Endometrium (tissue), 2 donors: ENCODE data around the gene SYCE3.
"Not testable (repeated sequence)": the region's sequence is repeated elsewhere in the genome, so short reads cannot be mapped to it uniquely, and the experiment has no call there.

Experiments
- FAIRE-seq: peaks from 2 replicates; lab custom pipeline; 2012; peaks lifted over from hg19 to GRCh38; lab: Jason Lieb, UNC
- donor health status: control.
- donor health status: control.

SYCE3 gene, protein sequence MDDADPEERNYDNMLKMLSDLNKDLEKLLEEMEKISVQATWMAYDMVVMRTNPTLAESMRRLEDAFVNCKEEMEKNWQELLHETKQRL

DNA sequence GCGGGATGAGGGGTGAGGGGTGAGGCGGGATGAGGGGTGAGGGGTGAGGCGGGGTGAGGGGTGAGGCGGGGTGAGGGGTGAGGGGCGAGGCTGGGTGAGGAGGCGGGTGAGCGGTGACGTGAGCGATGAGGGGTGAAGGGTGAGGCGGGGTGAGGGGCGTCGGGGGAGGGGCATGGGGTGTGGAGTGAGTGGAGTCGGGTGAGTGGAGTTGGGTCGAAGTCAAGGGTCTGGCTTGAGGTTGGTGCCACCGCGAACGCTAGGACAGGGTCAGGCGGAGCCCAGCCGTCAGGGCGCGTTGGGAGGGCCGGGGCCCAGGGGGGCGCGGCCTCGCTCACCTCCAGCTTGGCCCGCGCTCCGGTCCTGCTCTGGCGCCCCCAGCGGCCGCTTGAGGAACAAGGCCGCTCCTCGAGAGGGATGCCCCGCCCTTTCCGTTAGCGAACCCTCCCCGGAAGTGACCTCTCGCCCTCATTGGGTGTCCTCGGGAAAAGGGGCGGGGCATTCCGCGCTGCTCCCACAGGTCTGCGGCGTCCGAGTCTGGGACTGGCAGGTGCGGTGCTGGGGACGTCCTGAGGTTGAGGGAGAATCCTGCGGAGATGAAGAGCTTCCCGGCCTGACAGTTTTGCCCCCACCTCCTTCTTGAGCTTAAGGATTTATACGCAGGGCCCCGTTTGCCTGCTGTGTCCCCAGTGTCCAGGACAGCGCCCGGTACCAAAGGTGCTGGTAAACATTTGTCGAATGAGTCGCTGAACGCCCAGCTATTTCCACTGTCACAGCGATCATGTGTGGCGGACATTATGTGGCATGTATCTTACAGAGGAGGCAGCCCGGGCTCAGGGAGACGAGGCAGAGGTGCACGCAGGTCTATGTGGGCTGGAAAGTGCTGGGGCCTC is at the start of gene SYCE3:
SYCE3 (minus strand) TSS at position 397 of the 890 bp plus-strand sequence. CDS start 6,514 bp downstream, outside the sequence.
- FAIRE-seq, result no peak

DNA sequence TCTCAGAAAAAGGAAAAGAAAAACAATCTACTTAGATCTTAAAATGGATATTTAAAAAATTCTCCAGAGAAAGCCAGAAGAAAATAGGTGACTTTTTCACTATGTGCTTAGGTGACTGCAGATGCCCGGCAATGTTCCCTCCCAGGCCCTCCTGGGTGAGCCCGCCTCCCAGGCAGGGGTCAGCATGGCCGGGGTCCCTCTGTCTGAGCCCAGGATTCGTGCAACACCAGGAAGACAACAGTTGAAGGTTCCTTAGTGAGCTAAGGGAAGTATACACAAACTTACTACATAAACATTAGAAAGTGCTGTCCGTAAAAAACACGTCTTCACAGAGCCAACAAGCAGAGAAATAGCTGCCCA is 49.4 kb upstream of the SYCE3 start:
- FAIRE-seq, result no peak

- no peak for FAIRE-seq
These were observed 48.8 kb upstream of the SYCE3 start for GRCh38 chr22:50611341-50612060.

DNA sequence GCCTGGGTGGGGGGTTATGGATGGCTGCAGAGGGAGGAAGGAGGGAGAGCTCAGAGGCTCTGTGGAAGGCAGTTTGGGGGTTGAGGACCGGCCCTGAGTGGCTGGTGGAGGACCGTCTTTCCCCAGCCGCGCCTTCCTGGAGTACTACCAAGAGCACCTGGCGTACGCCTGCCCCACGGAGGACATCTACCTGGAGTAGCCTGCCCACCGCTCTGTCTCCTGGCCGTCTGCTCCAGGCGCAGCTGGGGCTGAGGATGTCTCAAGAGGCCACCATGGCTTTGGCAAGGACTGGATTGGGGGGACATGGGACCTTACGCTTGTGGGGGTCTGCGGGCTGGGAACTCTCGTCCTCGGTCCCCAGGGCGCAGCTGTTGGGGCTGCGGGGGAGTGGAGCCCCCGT is 47.9 kb upstream of the SYCE3 start:
- FAIRE-seq, result no peak

GRCh38 chr22:50610041-50610451 is 47.3 kb upstream of the SYCE3 start:
- no peak for FAIRE-seq

DNA sequence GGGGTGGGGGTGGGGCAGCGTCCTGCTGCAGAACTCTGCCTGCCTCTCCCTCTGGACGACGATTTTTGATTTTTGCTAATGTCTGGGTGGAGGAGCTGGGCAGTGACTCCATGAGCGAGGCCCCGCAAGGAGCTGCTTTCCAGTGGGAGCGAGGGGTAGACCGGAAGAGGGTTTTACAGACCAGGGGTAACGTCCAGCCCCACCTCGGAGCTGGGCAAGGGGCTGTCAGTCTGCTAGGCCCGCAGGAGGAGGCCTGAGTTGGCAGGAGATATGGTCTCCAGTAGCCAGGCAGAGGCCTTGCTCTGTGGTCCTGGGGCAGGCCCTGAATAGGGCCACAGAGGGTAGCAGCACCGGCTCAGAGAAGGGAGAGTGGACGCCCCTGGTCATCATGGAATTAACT is 46.9 kb upstream of the SYCE3 start:
- FAIRE-seq, result no peak

- FAIRE-seq, result no peak
These were observed 46.3 kb upstream of the SYCE3 start for GRCh38 chr22:50608996-50609395.

GRCh38 chr22:50608058-50608840 is 45.5 kb upstream of the SYCE3 start:
- not testable (repeated sequence) for FAIRE-seq

DNA sequence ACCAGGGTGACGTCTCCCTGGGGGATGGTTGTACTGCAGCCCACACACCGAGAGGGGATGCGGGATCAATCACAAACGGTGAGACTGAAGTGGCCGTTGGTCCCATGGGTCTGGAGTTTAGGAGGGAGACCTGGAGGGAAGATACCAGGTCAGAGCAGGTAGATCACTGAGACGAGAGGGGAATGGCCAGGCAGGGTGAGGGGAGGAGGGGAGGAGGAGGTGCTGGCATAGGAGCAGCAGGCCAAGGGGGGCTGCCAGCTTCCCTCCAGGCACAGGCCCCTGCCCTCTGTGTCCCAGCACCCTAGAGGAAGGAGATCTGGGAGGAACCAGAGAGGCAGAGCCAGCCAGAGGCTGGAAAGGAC is 44.9 kb upstream of the SYCE3 start:
- no peak for FAIRE-seq

DNA sequence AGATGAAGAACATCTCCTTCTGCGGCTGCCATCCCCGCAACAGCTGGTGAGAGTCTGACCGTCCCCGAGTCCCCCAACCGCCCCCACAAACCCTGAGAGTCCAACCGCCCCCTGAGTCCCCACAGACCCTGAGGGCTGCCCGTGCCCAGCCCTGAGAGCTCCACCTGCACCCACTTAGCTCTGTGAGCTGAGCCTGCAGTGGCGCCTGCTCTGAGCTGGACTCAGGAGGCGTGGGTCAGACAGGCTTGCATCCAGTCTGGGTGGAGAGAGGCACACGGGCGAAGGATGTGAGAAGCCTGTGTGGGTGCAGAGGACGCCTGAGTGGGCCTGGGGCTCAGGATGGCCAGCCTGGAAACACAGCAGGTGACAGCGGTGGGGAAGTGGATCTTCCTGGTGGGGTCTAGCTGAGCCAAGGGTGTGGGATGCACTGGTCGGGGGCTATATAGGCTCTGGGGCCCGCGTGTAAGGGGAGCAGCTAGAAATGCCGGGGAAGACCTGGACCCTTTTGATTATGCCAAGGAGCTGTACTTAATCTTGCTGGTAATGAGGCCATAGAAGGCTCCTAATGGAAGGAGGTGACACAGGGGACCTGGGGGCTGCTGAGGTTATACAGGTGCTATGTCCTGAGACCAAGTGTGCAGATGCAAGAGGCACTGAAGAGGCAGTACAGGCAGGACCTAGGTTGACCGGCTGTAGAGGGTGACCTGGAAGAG is 44.4 kb upstream of the SYCE3 start:
- no peak for FAIRE-seq

GRCh38 chr22:50606165-50606945 is 43.6 kb upstream of the SYCE3 start:
- no peak for FAIRE-seq

DNA sequence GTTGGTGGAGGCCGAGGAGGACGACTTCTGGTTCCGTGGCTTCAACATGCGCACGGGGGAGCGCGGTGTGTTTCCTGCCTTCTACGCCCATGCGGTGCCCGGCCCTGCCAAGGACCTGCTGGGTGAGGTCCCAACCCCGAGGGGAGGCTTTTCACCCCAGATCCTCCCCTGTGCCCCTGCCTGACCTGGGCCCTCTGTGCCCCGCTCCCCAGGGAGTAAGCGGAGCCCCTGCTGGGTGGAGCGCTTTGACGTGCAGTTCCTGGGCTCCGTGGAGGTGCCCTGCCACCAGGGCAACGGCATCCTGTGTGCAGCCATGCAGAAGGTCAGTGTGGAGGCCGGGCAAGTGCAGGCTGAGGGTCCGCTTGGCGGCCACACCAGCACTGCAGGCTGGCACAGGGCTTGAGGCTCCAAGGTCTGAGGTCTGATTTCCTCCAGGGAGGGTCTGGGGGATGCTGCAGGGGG is 42.9 kb upstream of the SYCE3 start:
- no peak for FAIRE-seq

DNA sequence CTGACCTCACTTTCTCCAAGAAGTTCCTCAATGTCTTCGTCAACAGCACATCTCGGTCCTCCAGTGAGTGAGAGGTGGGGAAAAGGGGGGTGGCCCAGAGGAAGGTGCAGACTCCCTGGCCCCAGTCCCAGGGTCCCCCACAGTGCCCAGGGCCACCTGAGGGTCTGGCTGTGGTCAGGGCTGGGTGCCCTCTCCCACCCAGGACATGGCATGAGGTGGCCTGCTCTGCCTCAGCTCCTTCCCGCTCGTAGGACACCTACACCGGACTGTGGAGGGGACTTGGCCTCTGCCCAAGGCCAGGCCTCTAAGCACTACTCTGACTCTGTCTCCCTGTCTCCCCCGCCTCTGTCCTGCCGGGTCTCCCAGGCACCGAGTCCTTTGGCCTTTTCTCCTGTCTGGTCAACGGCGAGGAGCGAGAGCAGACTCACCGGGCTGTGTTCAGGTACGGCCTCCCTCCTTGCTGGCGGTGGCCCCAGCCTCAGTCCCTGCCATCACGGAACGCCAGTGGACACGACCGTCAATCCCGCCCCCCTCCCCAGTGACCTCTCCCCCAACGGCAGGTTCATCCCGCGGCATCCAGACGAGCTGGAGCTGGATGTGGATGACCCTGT is 42.4 kb upstream of the SYCE3 start:
- FAIRE-seq, result no peak

DNA sequence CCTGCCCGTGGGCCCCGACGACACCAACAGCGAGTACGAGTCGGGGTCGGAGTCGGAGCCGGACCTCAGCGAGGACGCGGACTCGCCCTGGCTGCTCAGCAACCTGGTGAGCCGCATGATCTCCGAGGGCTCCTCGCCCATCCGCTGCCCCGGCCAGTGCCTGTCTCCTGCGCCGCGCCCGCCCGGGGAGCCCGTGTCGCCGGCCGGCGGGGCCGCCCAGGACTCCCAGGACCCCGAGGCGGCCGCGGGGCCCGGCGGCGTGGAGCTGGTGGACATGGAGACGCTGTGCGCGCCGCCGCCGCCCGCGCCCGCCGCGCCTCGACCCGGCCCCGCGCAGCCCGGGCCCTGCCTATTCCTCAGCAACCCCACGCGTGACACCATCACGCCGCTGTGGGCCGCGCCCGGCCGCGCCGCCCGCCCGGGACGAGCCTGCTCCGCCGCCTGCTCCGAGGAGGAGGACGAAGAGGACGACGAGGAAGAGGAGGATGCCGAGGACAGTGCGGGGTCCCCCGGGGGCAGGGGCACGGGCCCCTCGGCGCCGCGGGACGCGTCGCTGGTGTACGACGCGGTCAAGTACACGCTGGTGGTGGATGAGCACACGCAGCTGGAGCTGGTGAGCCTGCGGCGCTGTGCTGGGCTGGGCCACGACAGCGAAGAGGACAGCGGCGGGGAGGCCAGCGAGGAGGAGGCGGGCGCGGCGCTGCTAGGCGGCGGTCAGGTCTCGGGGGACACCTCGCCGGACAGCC is 41.7 kb upstream of the SYCE3 start:
- FAIRE-seq, result no peak

DNA sequence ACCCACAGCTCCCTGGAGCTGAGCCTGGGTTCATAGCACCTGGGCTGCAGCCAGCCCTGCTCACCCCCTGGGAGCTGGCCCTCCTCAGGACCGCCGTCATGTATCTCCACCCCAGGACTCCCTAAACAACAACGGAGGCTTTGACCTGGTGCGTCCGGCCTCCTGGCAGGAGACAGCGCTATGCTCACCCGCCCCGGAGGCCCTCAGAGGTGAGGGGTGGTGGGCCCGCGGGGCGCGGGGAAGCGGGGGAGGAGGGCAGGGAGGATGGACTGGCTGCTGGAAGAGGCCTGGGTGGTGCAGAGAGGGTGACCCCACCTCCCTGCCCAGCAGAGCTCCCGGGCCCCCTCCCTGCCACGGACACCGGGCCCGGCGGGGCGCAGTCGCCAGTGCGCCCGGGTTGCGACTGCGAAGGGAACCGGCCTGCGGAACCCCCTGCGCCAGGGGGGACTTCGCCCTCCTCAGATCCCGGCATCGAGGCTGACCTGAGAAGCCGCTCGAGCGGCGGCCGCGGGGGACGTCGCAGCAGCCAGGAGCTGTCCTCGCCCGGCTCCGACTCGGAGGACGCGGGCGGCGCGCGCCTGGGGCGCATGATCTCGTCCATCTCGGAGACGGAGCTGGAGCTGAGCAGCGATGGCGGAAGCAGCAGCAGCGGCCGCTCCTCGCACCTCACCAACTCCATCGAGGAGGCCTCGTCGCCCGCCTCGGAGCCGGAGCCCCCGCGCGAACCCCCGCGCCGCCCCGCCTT is 41.0 kb upstream of the SYCE3 start:
- FAIRE-seq, result no peak

GRCh38 chr22:50602338-50602700 is 39.6 kb upstream of the SYCE3 start:
- FAIRE-seq, result no peak

- no peak for FAIRE-seq
These were observed 39.1 kb upstream of the SYCE3 start for GRCh38 chr22:50601669-50602337.

- no peak for FAIRE-seq
These were observed 38.4 kb upstream of the SYCE3 start for GRCh38 chr22:50600967-50601668.
